Left ventricle myocardium superior (tissue), 1 donor: ENCODE results near the gene NFKBIZ. TPM values are rescaled to one million over a fixed set of nuclear protein-coding genes. Genes with fewer than 3 reads are reported as not detected.
"Not testable (repeated sequence)": the region's sequence is repeated elsewhere in the genome, so short reads cannot be mapped to it uniquely, and the experiment has no call there.

Source experiments
- ATAC-seq: fragments of 200-7000 bp; cut with Tn5 transposase; one replicate; pipeline ENCODE4 v1.9.1; 2020; ENCODE audit warnings: mild to moderate bottlenecking, moderate library complexity
- DNase-seq: peaks from one replicate; pipeline ENCODE4 v3.0.0-alpha.2; 2020
- intact Hi-C: fragments of 100-400 bp; cut with micrococcal nuclease; formaldehyde crosslinking; loops from one replicate; pipeline ENCODE4 v1.11.0; 2022
- total RNA-seq: library from RNA; stranded (reverse); fragmentation: NEBNext Ultra II Directional; extraction: Animal tissue kit (Norgen Biotek cat#: 25700); gene quantifications from one replicate; pipeline ENCODE4 v1.2.1, GENCODE V29; 2021
- donor health status: DM: no; HTN: yes; CAD: no; lungs with severe emphysema.

Gene NFKBIZ
- total RNA-seq, 1 donor from 2014 or later = 15.9 TPM

DNA sequence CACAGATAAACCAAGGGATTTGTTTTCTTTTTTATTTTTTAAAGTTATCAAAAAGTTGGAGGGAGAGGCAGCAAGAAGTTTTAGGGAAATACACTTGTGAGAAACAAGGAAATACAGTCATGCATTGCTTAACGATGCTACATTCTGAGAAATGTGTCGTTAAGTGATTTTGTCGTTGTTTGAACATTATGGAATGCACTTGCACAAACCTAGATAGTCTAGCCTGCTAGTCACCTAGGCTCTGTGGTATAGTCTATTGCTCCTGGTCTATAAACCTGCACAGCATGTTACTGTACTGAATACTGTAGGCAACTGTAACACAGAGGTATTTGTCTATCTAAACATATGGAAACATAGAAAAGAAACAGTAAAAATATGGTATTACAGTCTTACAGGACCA lies 2.0 kb upstream of the NFKBIZ start:
- intact Hi-C loops = no loop called here
- DNase-seq (no peak), ATAC-seq (no peak)

DNA sequence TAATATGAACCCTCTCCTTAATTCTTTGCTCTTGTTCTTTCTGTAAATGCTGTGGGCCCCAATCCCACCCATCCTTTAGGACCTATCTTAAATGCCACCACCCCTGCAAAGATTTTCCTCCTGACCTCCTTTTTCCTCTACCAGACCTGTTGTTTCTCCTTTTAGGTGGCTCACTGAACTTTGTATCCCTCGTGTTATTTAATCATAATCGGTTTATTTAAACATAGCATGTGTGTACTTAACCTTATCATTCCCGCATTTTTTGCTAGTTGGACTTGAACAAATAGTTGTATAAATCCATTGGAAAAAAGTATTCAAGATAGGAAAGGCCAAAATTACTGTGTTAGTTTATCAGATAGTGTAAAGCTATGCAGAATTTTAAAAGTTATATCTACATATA lies 988 bp upstream of the NFKBIZ start:
- DNase-seq (no peak), ATAC-seq (no peak)
- intact Hi-C loops = no loop called here

DNA sequence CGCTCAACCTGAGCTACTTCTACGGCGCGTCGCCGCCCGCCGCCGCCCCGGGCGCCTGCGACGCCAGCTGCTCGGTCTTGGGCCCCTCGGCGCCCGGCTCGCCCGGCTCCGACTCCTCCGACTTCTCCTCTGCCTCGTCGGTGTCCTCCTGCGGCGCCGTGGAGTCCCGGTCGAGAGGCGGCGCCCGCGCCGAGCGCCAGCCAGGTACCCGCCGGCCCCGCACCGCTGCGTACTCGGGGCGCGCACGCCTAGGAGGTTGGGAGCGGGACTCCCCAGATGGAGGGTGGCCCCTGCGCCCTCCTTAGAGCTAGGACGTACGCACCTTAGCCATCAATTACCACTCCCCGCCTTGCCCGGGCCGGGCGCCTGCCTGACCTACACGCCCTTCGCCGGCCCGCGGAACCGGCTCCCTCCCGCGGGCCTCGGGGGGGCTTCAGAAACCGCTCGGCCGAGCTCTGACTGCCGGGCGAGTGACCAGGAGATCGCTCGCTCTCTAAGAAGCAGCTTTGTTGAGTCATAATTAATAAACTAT lies 466 bp downstream of the NFKBIZ start:
- DNase-seq (peak; percentile 76), ATAC-seq (peak; percentile 57)
- intact Hi-C loops = no loop called here

DNA sequence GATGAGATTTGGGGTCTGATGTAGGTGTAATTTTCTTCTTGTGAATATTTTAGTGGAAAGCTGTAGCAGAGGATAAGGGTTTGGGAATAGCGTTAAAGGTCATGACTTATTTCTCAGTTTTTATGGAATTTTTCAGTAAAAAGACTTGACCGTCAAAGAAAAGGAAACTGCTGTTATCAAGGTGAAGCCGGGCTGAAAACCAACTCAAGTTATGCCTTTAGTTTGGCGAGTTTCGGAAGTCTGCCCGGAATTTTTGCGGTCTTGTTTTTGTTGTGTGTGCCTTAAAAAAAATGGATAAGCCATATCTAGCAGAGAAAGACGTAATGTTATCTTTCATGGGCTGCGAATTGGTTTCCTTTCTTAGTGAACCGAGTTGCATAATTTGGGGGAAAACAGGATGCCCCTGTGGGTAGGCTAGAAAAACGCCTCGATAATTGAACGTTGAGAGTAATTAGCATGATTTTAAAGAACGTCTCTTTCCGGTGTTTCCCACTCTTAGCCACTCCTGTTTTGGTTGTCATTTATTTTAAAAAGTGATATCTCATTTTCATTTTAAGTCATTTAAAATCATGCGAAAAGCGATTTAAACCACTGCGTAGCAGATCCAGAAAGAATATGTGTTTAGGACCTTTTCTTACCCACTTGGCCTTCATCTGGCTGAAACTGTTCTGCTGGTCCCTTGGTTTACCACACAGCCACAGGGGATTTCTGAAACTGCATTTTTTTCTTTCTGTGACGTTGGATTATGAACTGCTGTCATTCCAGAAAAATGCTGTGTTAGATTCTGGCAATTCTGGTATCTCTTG lies 1.1 kb downstream of the NFKBIZ start:
- ATAC-seq (no peak), DNase-seq (no peak)
- intact Hi-C loops = no loop called here

DNA sequence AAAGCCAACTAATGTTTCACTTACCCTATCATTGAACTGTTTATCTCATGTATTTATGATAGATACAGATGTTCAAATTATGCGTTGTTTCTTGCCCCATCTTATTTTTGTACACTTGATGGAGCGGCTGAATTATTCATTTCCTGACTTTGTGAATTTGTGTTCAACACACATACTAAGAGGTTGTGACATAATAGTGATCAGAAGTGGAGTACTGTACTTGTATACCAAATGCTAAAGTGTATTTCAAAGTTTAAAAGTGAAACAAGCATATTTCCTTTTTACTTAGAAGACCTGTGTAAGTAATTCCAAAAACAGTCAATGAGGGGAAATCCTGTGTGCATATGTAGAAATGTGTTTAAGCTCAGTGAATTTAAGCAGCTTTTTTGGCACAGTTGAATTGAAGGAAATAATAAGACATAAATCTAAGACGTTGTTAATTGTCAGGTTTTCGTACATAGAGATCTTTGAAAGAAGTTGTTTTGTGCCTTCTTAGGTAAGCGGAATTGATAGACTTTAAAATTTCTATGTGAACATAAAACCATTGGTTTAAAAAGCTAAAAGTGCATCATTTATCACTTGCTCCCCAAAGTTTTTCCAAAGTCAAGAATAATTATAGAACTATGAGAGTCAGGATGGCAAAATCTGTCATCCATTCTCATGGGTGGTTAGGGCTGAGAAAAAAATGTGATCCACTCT lies 1.9 kb downstream of the NFKBIZ start:
- ATAC-seq = no peak
- intact Hi-C loops = no loop called here
- DNase-seq = no peak

DNA sequence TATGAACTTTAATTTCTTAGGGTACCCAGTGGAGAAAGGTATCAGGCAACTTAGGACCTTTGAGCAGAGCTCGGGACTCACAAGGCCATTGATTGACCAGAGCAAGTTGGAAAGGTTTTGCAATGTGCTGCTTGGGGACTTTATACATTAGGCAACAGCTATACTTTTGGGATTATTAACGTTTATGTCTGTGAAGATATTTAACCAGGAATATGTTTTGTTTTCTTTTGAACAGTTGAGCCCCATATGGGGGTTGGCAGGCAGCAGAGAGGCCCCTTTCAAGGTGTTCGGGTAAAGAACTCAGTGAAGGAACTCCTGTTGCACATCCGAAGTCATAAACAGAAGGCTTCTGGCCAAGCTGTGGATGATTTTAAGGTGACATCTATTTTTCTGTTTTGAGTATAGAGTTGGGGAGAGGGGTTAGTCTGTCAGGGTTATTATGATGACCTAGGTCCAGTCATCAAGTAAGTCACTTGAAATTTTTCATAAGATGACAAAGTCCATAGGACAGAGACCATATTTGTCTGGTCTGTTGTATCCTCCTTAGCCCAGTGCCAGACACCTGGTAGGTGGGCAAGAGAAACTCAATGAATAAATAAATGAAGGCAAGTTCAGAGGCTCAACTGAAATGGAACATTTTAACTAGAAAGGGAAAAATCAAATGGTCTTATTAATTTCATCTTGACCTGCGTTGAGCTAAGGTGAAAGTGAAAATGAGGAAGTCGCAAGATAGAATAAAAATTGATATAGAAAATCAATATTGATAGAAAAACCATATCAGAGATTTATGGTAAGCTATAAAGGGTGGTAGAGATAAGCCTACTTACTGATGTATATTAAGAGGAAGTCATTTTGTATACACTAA lies 2.8 kb downstream of the NFKBIZ start:
- ATAC-seq (no peak), DNase-seq (no peak)
- intact Hi-C loops = no loop called here

DNA sequence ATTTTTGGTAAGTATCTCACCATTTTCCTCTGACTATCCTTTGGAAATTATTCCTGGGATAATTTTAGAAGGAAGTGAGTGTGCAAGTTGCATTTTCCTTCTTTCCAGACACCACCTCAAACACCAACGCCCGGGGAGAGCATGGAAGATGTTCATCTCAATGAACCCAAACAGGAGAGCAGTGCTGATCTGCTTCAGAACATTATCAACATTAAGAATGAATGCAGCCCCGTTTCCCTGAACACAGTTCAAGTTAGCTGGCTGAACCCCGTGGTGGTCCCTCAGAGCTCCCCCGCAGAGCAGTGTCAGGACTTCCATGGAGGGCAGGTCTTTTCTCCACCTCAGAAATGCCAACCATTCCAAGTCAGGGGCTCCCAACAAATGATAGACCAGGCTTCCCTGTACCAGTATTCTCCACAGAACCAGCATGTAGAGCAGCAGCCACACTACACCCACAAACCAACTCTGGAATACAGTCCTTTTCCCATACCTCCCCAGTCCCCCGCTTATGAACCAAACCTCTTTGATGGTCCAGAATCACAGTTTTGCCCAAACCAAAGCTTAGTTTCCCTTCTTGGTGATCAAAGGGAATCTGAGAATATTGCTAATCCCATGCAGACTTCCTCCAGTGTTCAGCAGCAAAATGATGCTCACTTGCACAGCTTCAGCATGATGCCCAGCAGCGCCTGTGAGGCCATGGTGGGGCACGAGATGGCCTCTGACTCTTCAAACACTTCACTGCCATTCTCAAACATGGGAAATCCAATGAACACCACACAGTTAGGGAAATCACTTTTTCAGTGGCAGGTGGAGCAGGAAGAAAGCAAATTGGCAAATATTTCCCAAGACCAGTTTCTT lies 3.9 kb downstream of the NFKBIZ start:
- ATAC-seq = no peak
- no peak for DNase-seq
- intact Hi-C loops = no loop called here

DNA sequence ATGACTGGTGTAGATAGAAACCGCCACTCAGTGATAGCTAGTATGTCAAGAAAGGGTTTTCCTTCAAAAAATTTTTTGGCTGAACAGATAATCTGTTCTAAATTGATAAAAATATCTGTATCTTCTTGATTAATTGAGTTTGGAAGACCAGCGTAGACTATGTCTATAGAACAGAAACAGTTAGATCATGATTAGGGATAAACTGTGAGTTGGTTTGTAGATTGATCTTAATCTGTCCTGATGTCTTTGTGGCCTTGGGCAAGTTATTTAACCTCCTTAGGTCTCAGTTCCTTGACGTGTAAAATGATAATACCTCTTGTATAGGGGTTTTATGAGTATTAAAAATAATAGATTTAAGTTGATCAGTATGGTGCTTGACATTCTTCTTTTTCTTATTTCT lies 4.7 kb downstream of the NFKBIZ start:
- intact Hi-C loops = no loop called here
- DNase-seq (no peak), ATAC-seq (no peak)

DNA sequence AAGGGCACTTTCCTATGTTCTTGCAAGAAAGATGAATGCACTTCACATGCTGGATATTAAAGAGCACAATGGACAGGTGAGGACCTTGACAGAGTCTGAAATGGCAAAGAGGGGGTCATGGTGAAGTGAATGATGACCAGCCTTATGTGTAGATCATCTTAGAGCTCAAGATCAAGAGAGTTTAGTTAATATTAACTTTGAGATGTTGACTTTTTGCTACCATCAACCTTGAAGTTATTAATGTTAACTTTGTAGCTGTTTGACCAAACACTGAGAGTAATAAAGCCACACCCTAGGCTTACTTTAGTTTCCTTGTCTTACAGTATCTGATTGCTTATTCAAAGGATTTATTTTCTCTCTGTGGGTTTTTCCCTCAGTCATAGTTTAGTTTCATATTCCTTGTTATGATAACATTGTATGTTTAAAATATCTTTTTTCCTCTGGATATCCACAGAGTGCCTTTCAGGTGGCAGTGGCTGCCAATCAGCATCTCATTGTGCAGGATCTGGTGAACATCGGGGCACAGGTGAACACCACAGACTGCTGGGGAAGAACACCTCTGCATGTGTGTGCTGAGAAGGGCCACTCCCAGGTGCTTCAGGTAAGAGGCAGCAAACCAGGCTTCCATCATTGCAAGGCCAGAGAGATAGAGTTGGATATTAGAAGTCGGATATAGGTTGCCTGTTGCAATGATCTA lies 5.4 kb downstream of the NFKBIZ start:
- intact Hi-C loops = no loop called here
- no peak for ATAC-seq
- DNase-seq = no peak

DNA sequence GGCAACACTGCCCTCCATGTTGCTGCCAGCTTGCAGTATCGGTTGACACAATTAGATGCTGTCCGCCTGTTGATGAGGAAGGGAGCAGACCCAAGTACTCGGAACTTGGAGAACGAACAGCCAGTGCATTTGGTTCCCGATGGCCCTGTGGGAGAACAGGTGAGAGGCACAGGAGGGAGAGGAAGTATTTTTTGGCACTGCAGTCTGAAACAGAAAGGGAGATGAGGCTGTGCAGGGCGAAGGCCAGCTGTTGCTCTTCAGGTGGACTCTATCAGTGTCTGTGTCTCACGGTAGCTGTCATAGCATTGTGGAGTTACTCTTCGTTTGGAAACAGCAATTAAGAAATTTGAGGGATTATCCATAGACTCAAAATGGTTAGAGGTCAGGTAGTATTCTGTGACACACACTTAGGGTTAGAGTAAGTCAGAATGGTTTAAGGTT lies 8.0 kb downstream of the NFKBIZ start:
- intact Hi-C loops = no loop called here
- DNase-seq = no peak
- ATAC-seq = no peak

DNA sequence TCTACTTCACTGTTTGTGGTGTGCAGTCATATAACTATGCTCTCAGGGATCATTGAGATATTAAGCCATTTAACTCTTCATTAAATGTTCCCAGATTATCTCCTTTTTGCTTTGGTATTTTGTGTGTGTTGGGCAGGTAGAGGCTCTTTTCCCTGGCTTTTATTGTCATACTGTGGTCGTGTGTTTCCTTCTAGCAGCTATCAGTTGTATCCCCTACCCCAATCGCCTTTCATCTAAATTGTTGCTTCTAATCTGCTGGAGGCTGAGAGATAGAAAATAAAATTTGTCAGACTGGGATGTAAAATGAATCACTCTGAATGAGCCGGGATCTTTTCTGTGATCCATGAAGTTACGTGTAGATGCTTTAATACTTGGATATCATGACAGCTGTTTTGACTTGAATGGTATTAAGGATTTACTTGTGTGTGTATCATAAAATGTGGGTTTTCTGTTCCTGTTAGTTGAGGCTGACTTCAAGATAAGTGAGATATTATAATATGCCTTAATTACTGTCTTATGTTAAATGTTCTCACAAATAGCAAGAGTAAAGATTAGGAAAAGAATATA lies 9.2 kb downstream of the NFKBIZ start:
- intact Hi-C loops = no loop called here
- no peak for ATAC-seq
- DNase-seq = no peak

DNA sequence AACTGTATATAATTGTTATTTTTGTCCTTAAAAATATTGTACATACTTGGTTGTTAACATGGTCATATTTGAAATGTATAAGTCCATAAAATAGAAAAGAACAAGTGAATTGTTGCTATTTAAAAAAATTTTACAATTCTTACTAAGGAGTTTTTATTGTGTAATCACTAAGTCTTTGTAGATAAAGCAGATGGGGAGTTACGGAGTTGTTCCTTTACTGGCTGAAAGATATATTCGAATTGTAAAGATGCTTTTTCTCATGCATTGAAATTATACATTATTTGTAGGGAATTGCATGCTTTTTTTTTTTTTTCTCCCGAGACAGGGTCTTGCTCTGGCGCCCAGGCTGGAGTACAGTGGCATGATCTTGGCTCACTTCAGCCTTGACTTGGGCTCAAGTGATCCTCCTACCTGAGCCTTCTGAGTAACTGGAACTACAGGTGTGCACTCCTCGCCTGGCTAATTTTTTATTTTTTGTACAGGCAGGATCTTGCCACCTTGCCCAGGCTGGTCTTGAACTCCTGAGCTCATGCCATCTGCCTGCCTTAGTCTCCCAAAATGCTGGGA lies 10.7 kb downstream of the NFKBIZ start:
- ATAC-seq (no peak), DNase-seq (no peak)
- intact Hi-C loops = no loop called here

DNA sequence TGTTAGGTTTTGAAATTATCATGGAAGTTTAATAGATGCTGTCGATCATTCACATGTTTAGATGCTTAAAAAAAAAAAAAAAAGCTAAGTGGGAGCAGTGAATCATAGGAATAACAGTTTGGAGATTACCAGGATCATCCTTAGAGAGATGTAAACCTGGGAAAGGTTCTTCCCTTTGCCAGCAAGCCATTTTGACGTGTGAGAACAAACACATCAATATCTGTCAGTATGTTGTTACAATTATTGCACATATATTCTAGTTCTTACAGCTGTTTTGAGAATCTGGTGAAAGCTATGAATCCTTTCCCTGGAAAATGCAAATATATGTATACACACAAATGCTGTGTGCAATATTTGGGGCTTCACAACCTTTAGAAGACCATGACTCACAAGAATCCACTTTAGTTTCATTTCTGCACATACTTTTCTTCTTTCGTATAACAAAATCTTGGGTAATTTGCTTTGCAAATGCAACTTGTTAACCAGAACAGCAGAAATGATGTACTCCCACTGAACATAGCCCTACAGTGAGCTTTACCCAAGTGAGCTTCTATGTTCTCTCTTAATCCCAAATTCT lies 12.0 kb downstream of the NFKBIZ start:
- no peak for DNase-seq
- no peak for ATAC-seq
- intact Hi-C loops = no loop called here

DNA sequence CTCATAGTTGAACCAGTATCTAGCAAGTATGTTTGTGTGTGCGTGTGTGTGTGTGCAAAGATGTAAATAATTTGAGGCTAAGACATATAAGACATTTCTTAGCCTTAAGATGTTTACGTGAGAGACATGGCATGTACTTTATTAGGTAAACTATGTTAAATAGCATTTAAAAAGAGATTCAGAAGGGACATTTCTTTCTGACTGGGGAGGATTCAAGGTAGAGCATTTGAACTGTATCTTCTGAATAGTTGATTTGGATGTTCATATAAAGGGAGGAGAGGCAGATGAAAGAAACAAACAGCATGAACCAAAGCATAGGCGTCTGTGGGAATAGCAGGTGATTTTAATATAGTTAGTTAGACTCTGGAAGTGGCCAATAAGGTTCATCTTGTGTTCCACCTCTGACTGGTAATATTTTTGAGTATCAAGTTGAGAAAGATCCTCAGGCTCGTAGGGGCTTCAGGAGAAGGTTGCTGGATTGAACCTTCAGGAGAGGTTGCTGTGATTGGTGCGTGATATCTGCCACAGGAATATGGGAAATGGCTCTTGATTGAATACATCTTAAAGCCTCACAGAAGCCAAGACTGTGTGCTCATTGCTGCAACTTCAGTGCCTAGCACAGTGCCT lies 12.6 kb downstream of the NFKBIZ start:
- DNase-seq (no peak), ATAC-seq (peak; percentile 8)
- intact Hi-C loops = no loop called here

DNA sequence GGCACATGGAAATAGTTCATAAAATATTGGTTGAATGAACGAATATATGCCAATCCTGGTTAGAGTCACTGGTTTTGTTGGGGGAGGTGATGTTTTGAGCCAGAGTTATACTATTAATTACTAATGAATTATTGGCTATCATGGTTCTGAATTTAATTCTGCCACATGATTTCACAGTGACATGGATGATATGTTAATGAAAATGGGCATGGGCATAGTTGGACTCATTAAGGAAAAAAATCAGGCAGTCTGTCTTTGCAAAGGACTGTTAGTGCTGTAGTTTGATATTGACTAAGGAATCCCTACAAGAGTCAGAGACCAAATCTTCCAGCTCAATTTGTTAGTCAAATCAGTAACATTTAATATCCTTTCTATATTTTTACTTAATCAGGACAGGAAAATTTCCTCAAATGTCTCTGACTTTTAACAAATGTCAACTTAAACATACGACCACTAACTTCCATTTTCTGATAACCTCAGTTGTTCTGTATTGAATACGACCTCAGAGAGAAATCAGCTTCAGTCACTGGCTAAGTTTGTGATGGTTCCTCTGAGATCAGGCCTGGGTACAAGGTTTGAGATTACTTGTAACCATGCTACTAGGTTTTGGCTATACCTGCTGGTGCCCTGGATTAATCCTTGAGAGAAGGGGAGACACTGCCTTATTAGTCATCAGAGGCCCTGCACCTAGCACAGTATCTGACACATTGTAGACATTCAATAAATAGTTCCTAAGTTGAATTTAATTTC lies 13.3 kb downstream of the NFKBIZ start:
- no peak for DNase-seq
- ATAC-seq = peak; percentile 33
- intact Hi-C loops = no loop called here

DNA sequence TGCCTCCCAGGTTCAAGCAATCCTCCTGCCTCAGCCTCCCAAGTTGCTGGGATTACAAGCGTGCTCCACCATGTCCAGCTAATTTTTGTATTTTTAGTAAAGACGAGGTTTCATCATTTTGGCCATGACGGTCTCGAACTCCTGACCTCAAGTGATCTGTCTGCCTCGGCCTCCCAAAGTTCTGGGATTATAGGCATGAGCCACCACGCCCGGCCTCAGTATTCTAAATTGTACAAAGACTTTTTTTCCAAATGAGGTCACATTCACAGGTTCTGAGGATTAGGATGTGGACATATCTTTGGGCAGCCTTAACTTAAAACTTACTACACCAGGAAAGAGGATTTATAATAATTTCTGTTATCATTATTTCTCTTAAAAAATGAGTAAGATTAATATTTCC lies 15.6 kb downstream of the NFKBIZ start:
- intact Hi-C loops = not testable (repeated sequence)

More for the DNA sequence above, 15.6 kb downstream of the NFKBIZ start:
- DNase-seq, ATAC-seq: not testable (repeated sequence)
